Caco-2 (cell line): ENCODE measurements around the gene BRD3OS. TPM values are rescaled to one million over a fixed set of nuclear protein-coding genes. Genes with fewer than 3 reads are reported as not detected.

Experiments used
- BruUV-seq: library from RNA; stranded (reverse); fragments of 400-500 nt; replicated peaks from 2 replicates; lab custom pipeline; 2021; lab: Mats Ljungman, UMichigan
- CTCF ChIA-PET: fragments of 300-600 bp; sonication (Branson Sonifier 250); formaldehyde crosslinking; loops from one replicate; lab custom pipeline; 2022; ENCODE audit warnings: antibody characterized with exemption; lab: Charles Lee
- POLR2A ChIA-PET: fragments of 300-600 bp; sonication (Branson Sonifier 250); formaldehyde crosslinking; loops from one replicate; lab custom pipeline; 2022; ENCODE audit warnings: antibody characterized with exemption; lab: Charles Lee
- DNase-seq, 2 experiments: peaks; one replicate each; pipeline versions ENCODE4 v3.0.0 to v3.0.0-alpha.2; 2020 to 2022
- H3K27me3 ChIP-seq: replicated peaks from 2 replicates; pipeline ENCODE4 v1.6.0; 2011; ENCODE audit warnings: low read length; ENCODE audit not compliant: control insufficient read depth, insufficient read depth
- H3K36me3 ChIP-seq: 2 replicates; pipeline ENCODE4 v1.5.1; 2011; ENCODE audit warnings: low read length; ENCODE audit not compliant: control insufficient read depth, insufficient read depth
- H3K4me1 ChIP-seq: fragments of 250-450 bp; sonication (Bioruptor Pico); 2 replicates; pipeline ENCODE4 v1.5.1; 2020; ENCODE audit warnings: mild to moderate bottlenecking
- H3K4me3 ChIP-seq: 2 replicates; pipeline ENCODE4 v1.5.1; 2011; ENCODE audit warnings: low read depth, mild to moderate bottlenecking, control low read depth, low read length
- H3K9me3 ChIP-seq: fragments of 250-450 bp; sonication (Bioruptor Pico); 2 replicates; pipeline ENCODE4 v1.5.1; 2020; ENCODE audit warnings: mild to moderate bottlenecking, moderate library complexity
- H3K27ac Mint-ChIP-seq: one replicate; pipeline ENCODE4 v1.8.0; 2022; ENCODE audit warnings: mixed read lengths; ENCODE audit not compliant: unreplicated experiment
- H3K27me3 Mint-ChIP-seq: one replicate; pipeline ENCODE4 v1.8.0; 2022; ENCODE audit warnings: mixed read lengths; ENCODE audit not compliant: insufficient read depth, unreplicated experiment
- H3K36me3 Mint-ChIP-seq: one replicate; pipeline ENCODE4 v1.8.0; 2022; ENCODE audit warnings: mild to moderate bottlenecking, mixed read lengths; ENCODE audit not compliant: insufficient read depth, unreplicated experiment
- H3K4me1 Mint-ChIP-seq: one replicate; pipeline ENCODE4 v1.8.0; 2022; ENCODE audit warnings: low read depth, mixed read lengths; ENCODE audit not compliant: unreplicated experiment
- H3K4me3 Mint-ChIP-seq: one replicate; pipeline ENCODE4 v1.8.0; 2022; ENCODE audit warnings: mild to moderate bottlenecking, moderate library complexity, mixed read lengths; ENCODE audit not compliant: unreplicated experiment
- H3K9me3 Mint-ChIP-seq: one replicate; pipeline ENCODE4 v1.8.0; 2022; ENCODE audit warnings: mixed read lengths; ENCODE audit not compliant: unreplicated experiment
- intact Hi-C: fragments of 100-400 bp; cut with micrococcal nuclease; formaldehyde crosslinking; loops from one replicate; pipeline ENCODE4 v1.10.0; 2022; ENCODE audit not compliant: unreplicated experiment
- total RNA-seq: library from RNA; stranded (reverse); gene quantifications from 2 replicates; pipeline ENCODE4 v1.2.3, GENCODE V29; 2022
- TF ChIP-seq, protein P1 (sequence below), 2 experiments: fragments of 200-600 bp in 1 of 2; IDR thresholded peaks; 1 replicate in 1 of 2; 2 replicates in 1 of 2; pipeline versions ENCODE4 v1.5.1 to v1.8.0; 2011 to 2022; ENCODE audit warnings: antibody characterized with exemption in 1 of 2, control low read depth in 1 of 2, inconsistent platforms in 1 of 2, low read depth in 1 of 2, low read length in 1 of 2, mild to moderate bottlenecking in 1 of 2, moderate library complexity in 1 of 2; ENCODE audit not compliant: insufficient read depth in 1 of 2, severe bottlenecking in 1 of 2, unreplicated experiment in 1 of 2

BRD3OS gene
- total RNA-seq, 1 experiment from 2014 or later: 9.4 TPM

DNA sequence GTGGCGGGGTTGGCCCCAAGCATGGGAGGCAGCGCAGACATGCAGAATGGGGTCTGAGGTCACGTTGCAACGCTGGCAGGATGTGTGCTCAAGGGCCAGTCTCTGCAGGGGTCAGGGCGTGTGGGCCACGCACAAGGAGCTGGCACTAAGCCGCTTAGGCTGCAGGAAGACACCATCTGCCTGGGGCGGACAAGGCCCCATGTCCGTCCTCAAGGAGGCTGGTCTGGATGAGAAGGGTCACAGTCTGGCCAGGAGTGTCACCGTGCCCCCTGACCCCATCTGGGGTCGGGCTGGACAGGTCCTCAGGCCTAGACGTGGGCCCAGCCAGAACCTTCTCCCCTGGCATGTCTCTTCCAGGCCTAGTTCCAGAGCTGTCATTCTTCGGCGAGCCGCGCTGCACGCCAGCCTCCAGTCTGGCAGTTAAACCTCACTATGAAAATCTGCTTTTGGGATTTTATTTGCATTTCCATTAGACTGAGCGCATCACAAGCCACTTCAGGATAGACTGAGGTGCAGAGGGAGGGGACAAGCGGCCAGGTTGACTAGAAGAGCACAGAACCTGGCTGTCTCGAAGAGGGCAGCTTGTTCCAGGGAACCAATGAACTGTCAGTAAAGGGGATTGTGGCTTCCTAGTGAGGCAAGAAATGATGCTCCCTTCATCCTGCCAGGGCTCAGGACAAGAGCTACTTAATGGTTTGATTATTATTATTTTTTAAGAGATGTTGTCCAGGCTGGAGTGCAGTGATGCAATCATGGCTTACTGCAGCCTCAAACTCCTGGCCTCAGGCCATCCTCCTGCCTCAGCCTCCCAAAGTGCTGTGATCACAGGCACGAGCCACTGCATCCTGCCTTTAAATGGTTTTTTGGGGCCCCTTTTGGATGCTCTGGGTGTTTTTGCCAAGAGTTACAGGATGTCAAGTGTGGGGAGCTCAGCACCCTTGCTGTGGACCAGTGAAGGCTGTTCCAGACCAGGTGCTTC is 4.3 kb downstream of the BRD3OS start:
- ChIA-PET POLR2A (no interaction called here), CTCF (interaction anchor here (0.6 kb wide), 1 partner anchor 1820 kb away, joined by 3 read pairs; no protein-coding TSS in a partner anchor)
- peaks cover 44% of the 10 kb centered on the region for H3K36me3 Mint-ChIP-seq
- Histone ChIP-seq H3K9me3 (no peaks in the 10 kb centered on the region), H3K4me3 (no peak overlapping the region), H3K27me3 (no peaks in the 10 kb centered on the region), H3K36me3 (peaks cover 1% of the 10 kb centered on the region; the same call in 1 of the 2 replicates), H3K4me1 (0 out of 2 replicates have a peak, but pooled peaks cover 4% of the 10 kb centered on the region)
- TF ChIP-seq, protein P1, sequence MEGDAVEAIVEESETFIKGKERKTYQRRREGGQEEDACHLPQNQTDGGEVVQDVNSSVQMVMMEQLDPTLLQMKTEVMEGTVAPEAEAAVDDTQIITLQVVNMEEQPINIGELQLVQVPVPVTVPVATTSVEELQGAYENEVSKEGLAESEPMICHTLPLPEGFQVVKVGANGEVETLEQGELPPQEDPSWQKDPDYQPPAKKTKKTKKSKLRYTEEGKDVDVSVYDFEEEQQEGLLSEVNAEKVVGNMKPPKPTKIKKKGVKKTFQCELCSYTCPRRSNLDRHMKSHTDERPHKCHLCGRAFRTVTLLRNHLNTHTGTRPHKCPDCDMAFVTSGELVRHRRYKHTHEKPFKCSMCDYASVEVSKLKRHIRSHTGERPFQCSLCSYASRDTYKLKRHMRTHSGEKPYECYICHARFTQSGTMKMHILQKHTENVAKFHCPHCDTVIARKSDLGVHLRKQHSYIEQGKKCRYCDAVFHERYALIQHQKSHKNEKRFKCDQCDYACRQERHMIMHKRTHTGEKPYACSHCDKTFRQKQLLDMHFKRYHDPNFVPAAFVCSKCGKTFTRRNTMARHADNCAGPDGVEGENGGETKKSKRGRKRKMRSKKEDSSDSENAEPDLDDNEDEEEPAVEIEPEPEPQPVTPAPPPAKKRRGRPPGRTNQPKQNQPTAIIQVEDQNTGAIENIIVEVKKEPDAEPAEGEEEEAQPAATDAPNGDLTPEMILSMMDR (IDR thresholded peaks at IDR 0.05; ENCODE audit: insufficient read depth in 1 of 2, low read depth in 1 of 2, low read length in 1 of 2, severe bottlenecking in 1 of 2, unreplicated experiment in 1 of 2): no peak
- intact Hi-C loops: no loop called here
- H3K9me3 Mint-ChIP-seq: no peaks in the 10 kb centered on the region
- H3K27me3 Mint-ChIP-seq: no peaks in the 10 kb centered on the region
- no peaks in the 10 kb centered on the region for H3K4me1 Mint-ChIP-seq
- H3K4me3 Mint-ChIP-seq: no peak overlapping the region
- no peak for DNase-seq
- no TSS peak for BruUV-seq
- H3K27ac Mint-ChIP-seq: no peak overlapping the region

DNA sequence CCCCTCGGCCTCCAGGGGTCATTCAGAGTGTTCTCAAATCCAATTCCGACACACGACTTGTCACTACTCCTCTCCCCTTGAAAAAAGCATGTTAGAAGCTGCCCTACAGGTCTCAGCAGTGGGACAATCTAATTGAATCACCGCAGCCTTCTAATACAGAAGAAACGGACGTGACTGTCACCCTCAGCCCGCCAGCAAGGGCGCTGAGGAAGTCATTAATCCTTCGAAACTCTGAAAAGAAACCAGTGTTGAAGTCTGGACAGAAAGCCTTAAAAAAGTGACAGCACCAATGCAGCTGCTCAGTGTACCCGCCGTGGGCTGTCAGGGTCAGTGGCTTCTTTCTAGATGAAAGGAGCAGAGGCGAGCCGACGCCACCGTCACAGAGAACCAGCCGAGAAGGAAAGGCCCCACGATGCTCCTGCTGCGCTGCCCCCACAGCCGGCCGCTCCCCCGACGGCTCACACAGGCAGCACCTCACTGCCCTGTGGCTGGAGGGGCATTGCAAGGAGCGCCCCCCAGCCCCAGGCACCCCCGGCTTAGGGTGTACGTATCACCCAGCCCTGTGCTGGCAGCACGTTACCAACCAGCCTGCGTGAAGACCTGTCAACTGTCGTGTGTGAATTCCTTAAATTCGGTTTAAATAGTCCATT is 5.7 kb downstream of the BRD3OS start:
- BruUV-seq: no TSS peak
- no peaks in the 10 kb centered on the region for H3K9me3 Mint-ChIP-seq
- ChIA-PET POLR2A (no interaction called here), CTCF (no interaction called here)
- DNase-seq: no peak
- Histone ChIP-seq H3K4me3 (no peak overlapping the region), H3K27me3 (no peaks in the 10 kb centered on the region), H3K36me3 (peaks cover 5% of the 10 kb centered on the region; the same call in 1 of the 2 replicates), H3K9me3 (no peaks in the 10 kb centered on the region), H3K4me1 (0 out of 2 replicates have a peak, but pooled peaks cover 4% of the 10 kb centered on the region)
- H3K27ac Mint-ChIP-seq: no peak overlapping the region
- H3K4me1 Mint-ChIP-seq: no peaks in the 10 kb centered on the region
- no peaks in the 10 kb centered on the region for H3K27me3 Mint-ChIP-seq
- intact Hi-C loops: no loop called here
- H3K36me3 Mint-ChIP-seq: peaks cover 53% of the 10 kb centered on the region
- H3K4me3 Mint-ChIP-seq: no peak overlapping the region
- TF ChIP-seq, protein P1 (IDR thresholded peaks at IDR 0.05; ENCODE audit: insufficient read depth in 1 of 2, low read depth in 1 of 2, low read length in 1 of 2, severe bottlenecking in 1 of 2, unreplicated experiment in 1 of 2): no peak

DNA sequence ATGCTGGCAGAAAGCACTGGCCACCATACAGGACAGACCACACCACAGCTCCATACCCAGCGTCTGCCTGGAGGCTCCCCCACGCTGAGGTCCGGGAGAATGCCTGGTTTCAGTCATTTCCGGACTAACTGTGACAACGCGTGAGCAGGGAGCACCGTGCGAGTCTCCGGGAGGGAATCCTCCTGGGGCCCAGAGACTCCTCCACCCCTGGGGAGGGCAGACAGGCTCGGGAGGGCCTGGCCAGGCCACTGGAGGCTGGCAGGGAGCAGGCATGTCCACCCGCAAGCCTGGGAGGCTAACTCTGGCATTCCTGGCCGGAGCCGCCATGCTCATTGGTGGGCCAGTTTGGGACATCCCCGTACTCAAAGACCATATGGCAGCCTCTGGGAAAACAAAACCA is 6.5 kb downstream of the BRD3OS start:
- BruUV-seq: TSS peak; percentile 34
- ChIA-PET POLR2A (interaction anchor here (0.6 kb wide), 1 partner anchor 572 kb away, joined by 16 read pairs; no protein-coding TSS in a partner anchor), CTCF (no interaction called here)
- Mint-ChIP-seq H3K36me3 (peaks cover 61% of the 10 kb centered on the region), H3K9me3 (no peaks in the 10 kb centered on the region), H3K27me3 (no peaks in the 10 kb centered on the region), H3K4me3 (no peak overlapping the region), H3K27ac (no peak overlapping the region), H3K4me1 (no peaks in the 10 kb centered on the region)
- no peak overlapping the region for H3K4me3 ChIP-seq
- no peaks in the 10 kb centered on the region for H3K4me1 ChIP-seq
- intact Hi-C loops: no loop called here
- TF ChIP-seq, protein P1 (IDR thresholded peaks at IDR 0.05; ENCODE audit: insufficient read depth in 1 of 2, low read depth in 1 of 2, low read length in 1 of 2, severe bottlenecking in 1 of 2, unreplicated experiment in 1 of 2): no peak
- no peaks in the 10 kb centered on the region for H3K27me3 ChIP-seq
- H3K9me3 ChIP-seq: no peaks in the 10 kb centered on the region
- no peak for DNase-seq
- peaks cover 5% of the 10 kb centered on the region; the same call in 1 of the 2 replicates for H3K36me3 ChIP-seq
